HG02623 (cell line): ENCODE results near the gene CELSR1.

ENCODE experiments used
- ATAC-seq: cut with Tn5 transposase; IDR thresholded peaks from one replicate; pipeline ENCODE4 v1.9.1; 2021; ENCODE audit warnings: moderate library complexity; ENCODE audit not compliant: unreplicated experiment

The CELSR1 gene

GRCh38 chr22:46312056-46312455 lies 225.4 kb downstream of the CELSR1 start:
- ATAC-seq = no peak
